Liver (tissue), 9 donors: Measurements from ENCODE around the gene VENTX. TPM values are rescaled to one million over a fixed set of nuclear protein-coding genes. Genes with fewer than 3 reads are reported as not detected.

ENCODE experiments used
- DNase-seq: peaks from one replicate; pipeline ENCODE4 v3.0.0-alpha.2; 2017; ENCODE audit warnings: low spot score
- H3K27ac ChIP-seq, 2 donors: one replicate each; pipeline ENCODE4 v1.7.0; 2013; ENCODE audit warnings: inconsistent platforms in 2 of 2, low read length in 2 of 2, control low read depth in 1 of 2, low read depth in 1 of 2, mild to moderate bottlenecking in 1 of 2
- H3K27me3 ChIP-seq, 4 donors: one replicate each; pipeline versions ENCODE4 v1.6.1 to v1.7.0; 2013; ENCODE audit warnings: low read length in 3 of 4, inconsistent platforms in 1 of 4, mild to moderate bottlenecking in 1 of 4, moderate library complexity in 1 of 4; ENCODE audit not compliant: control insufficient read depth in 4 of 4, insufficient read depth in 4 of 4
- H3K36me3 ChIP-seq, 4 donors: one replicate each; pipeline versions ENCODE4 v1.6.1 to v1.7.0; 2013; ENCODE audit warnings: low read length in 3 of 4, mild to moderate bottlenecking in 3 of 4, low read depth in 1 of 4, moderate library complexity in 1 of 4; ENCODE audit not compliant: control insufficient read depth in 4 of 4, insufficient read depth in 3 of 4
- H3K4me1 ChIP-seq, 4 donors: one replicate each; pipeline versions ENCODE4 v1.6.1 to v1.7.0; 2013; ENCODE audit warnings: low read length in 3 of 4, mild to moderate bottlenecking in 3 of 4, moderate library complexity in 1 of 4; ENCODE audit not compliant: control insufficient read depth in 4 of 4, insufficient read depth in 4 of 4
- H3K4me3 ChIP-seq, 3 donors: one replicate each; pipeline versions ENCODE4 v1.6.1 to v1.7.0; 2013; ENCODE audit warnings: low read length in 3 of 3, control low read depth in 1 of 3, low read depth in 1 of 3, mild to moderate bottlenecking in 1 of 3
- H3K9ac ChIP-seq, 2 donors: one replicate each; pipeline ENCODE4 v1.7.0; 2013; ENCODE audit warnings: low read length in 2 of 2, mild to moderate bottlenecking in 2 of 2, moderate library complexity in 2 of 2, control low read depth in 1 of 2, low read depth in 1 of 2
- H3K9me3 ChIP-seq, 4 donors: one replicate each; pipeline versions ENCODE4 v1.6.1 to v1.7.0; 2013; ENCODE audit warnings: low read length in 3 of 4; ENCODE audit not compliant: control insufficient read depth in 4 of 4
- EGR1 ChIP-seq, 2 donors: IDR thresholded peaks; 2 replicates each; pipeline ENCODE4 v1.6.1; 2016 to 2018; ENCODE audit warnings: antibody characterized with exemption in 2 of 2, low read depth in 2 of 2
- FOXA1 ChIP-seq: IDR thresholded peaks from 2 replicates; pipeline ENCODE4 v1.6.1; 2016; ENCODE audit warnings: antibody characterized with exemption
- FOXA2 ChIP-seq: IDR thresholded peaks from 2 replicates; pipeline ENCODE4 v1.6.1; 2016; ENCODE audit warnings: antibody characterized with exemption
- GABPA ChIP-seq, 2 donors: IDR thresholded peaks in 1 of 2; conservative IDR thresholded peaks in 1 of 2; 2 replicates each; pipeline ENCODE4 v1.6.1; 2016; ENCODE audit warnings: antibody characterized with exemption in 2 of 2, mild to moderate bottlenecking in 1 of 2, moderate library complexity in 1 of 2
- HNF4A ChIP-seq, 2 donors: conservative IDR thresholded peaks; 2 replicates each; pipeline ENCODE4 v1.6.1; 2016; ENCODE audit warnings: antibody characterized with exemption in 2 of 2, mild to moderate bottlenecking in 2 of 2
- JUND ChIP-seq, 2 donors: IDR thresholded peaks; 2 replicates each; pipeline ENCODE4 v1.6.1; 2016; ENCODE audit warnings: antibody characterized with exemption in 2 of 2
- NR2F2 ChIP-seq: IDR thresholded peaks from 2 replicates; pipeline ENCODE4 v1.6.1; 2016; ENCODE audit warnings: antibody characterized with exemption
- RAD21 ChIP-seq, 2 donors: IDR thresholded peaks; 2 replicates each; pipeline ENCODE4 v1.6.1; 2016; ENCODE audit warnings: antibody characterized with exemption in 2 of 2, mild to moderate bottlenecking in 2 of 2
- RXRA ChIP-seq, 2 donors: IDR thresholded peaks; 2 replicates each; pipeline ENCODE4 v1.6.1; 2017 to 2018; ENCODE audit warnings: antibody characterized with exemption in 2 of 2, mild to moderate bottlenecking in 1 of 2
- SP1 ChIP-seq: IDR thresholded peaks from 2 replicates; pipeline ENCODE4 v1.6.1; 2018; ENCODE audit warnings: antibody characterized with exemption, mild to moderate bottlenecking
- TAF1 ChIP-seq: conservative IDR thresholded peaks from 2 replicates; pipeline ENCODE4 v1.6.1; 2016; ENCODE audit warnings: antibody characterized with exemption, mild to moderate bottlenecking
- WGBS: extraction: QIAGEN DNeasy Blood & Tissue Kit; methylation state at CpG from one replicate; pipeline ENCODE4 v1.1.7; 2013; 5-methylcytosine and 5-hydroxymethylcytosine counted together
- polyA plus RNA-seq, 2 donors: library from polyadenylated mRNA; stranded (reverse) in 1 of 2; unstranded in 1 of 2; fragments of 200-250 nt in 1 of 2; fragments of >200 nt in 1 of 2; fragmentation: Nextera tagmentation in 1 of 2; extraction: Ambion mirVana in 1 of 2; gene quantifications; one replicate each; pipeline versions ENCODE4 v1.2.1 to v1.2.3, GENCODE V29; 2013 to 2015
- total RNA-seq, 2 donors: library from RNA; depleted of rRNA; stranded (reverse); fragments of >200 nt; gene quantifications; one replicate each; pipeline ENCODE4 v1.2.3, GENCODE V29; 2014
- TF ChIP-seq, protein P1 (sequence below): fragments of 150-350 bp; IDR thresholded peaks from 2 replicates; pipeline ENCODE4 v1.5.1; 2017; ENCODE audit warnings: improper control_type of control experiment, low read depth, low read length; ENCODE audit not compliant: missing input control
- TF ChIP-seq, protein P2 (sequence below): IDR thresholded peaks from 2 replicates; pipeline ENCODE4 v1.6.1; 2016; ENCODE audit warnings: antibody characterized with exemption
- TF ChIP-seq, protein P3 (sequence below): IDR thresholded peaks from 2 replicates; pipeline ENCODE4 v1.6.1; 2016; ENCODE audit warnings: antibody characterized with exemption, mild to moderate bottlenecking
- TF ChIP-seq, protein P4 (sequence below): IDR thresholded peaks from 2 replicates; pipeline ENCODE4 v1.6.1; 2016; ENCODE audit warnings: antibody characterized with exemption
- donor health status: healthy.
- donor health status: healthy.
- donor health status: healthy.
- donor health status: healthy.
- donor health status: healthy.

VENTX gene
- total and polyA plus RNA-seq, 4 donors = 0.05 to 0.25 (median 0.09) TPM

DNA sequence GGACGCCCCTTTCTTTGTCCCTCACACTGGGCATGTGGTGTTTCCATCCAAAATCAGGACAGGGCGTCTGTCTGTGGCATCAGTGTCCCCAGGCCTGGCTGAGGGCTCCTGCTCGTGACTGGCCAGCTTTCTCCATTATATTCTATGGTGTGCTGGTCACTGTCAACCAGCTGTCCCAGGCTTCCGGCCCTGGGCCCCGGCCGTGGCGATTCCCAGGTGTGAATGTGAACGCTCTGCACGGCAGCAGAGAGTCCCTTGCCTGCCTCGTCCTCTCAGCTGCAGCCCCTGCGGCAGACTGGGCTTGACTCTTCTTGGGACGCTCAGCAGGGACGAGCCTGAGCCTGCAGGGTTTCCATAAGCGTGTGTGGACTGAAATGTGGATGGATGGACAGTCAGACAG lies 13.6 kb upstream of the VENTX start (continued):
- TF ChIP-seq, protein P1, sequence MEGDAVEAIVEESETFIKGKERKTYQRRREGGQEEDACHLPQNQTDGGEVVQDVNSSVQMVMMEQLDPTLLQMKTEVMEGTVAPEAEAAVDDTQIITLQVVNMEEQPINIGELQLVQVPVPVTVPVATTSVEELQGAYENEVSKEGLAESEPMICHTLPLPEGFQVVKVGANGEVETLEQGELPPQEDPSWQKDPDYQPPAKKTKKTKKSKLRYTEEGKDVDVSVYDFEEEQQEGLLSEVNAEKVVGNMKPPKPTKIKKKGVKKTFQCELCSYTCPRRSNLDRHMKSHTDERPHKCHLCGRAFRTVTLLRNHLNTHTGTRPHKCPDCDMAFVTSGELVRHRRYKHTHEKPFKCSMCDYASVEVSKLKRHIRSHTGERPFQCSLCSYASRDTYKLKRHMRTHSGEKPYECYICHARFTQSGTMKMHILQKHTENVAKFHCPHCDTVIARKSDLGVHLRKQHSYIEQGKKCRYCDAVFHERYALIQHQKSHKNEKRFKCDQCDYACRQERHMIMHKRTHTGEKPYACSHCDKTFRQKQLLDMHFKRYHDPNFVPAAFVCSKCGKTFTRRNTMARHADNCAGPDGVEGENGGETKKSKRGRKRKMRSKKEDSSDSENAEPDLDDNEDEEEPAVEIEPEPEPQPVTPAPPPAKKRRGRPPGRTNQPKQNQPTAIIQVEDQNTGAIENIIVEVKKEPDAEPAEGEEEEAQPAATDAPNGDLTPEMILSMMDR = no peak
- TF ChIP-seq, protein P2, sequence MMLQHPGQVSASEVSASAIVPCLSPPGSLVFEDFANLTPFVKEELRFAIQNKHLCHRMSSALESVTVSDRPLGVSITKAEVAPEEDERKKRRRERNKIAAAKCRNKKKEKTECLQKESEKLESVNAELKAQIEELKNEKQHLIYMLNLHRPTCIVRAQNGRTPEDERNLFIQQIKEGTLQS = no peak
- TF ChIP-seq TAF1 (no peak), SP1 (no peak), NR2F2 (no peak), JUND (IDR thresholded peaks at IDR 0.05) (no peak), EGR1 (IDR thresholded peaks at IDR 0.05; ENCODE audit: low read depth in 2 of 2) (no peak)

DNA sequence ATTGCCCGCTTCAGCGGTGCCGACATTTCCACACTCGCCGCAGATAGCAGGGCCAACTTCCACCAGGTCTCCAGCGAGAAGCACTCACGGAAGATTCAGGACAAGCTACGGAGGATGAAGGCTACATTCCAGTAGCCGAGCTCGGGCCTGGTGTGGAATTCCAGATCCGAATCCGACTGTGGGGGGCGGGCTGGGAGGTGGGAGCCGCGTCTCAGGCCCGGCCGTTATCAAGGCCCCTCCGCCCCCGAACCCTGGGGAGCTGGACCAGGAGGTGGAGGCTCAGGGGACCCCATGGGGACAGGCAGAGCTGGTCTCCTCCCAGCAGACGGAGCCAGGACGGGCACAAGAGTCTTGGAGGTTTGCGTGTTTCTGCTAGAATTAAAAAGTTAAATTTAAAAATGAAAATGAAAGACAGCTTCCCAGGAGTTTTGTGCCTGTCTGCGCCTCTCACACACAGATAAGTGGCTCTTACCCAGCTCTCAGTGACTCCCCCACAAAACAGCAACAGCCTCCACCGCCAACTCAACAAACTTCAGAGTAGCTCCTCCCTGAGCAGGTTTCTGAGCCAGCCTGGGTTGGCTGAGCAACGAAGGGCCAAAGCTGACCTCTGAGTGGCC lies 12.8 kb upstream of the VENTX start:
- 59% methylated on average over 25 of the region's 25 CpGs for WGBS
- no peaks in the 10 kb centered on the region for H3K36me3 ChIP-seq
- H3K9ac ChIP-seq = no peak overlapping the region
- peaks cover 3 to 6% (median 5%) of the 10 kb centered on the region in 4 donors for H3K27me3 ChIP-seq
- TF ChIP-seq, protein P2 = no peak
- TF ChIP-seq HNF4A (conservative IDR thresholded peaks at IDR 0.05) = no peak
- no peak for TF ChIP-seq FOXA2
- TF ChIP-seq EGR1 (IDR thresholded peaks at IDR 0.05; ENCODE audit: low read depth in 2 of 2) = no peak
- TF ChIP-seq, protein P1 = no peak
- no peak for TF ChIP-seq FOXA1
- TF ChIP-seq NR2F2 = no peak
- TF ChIP-seq GABPA (IDR thresholded peaks at IDR 0.05 in 1 of 2, conservative IDR thresholded peaks at IDR 0.05 in 1 of 2) = no peak
- TF ChIP-seq RXRA (IDR thresholded peaks at IDR 0.05) = no peak
- TF ChIP-seq, protein P3, sequence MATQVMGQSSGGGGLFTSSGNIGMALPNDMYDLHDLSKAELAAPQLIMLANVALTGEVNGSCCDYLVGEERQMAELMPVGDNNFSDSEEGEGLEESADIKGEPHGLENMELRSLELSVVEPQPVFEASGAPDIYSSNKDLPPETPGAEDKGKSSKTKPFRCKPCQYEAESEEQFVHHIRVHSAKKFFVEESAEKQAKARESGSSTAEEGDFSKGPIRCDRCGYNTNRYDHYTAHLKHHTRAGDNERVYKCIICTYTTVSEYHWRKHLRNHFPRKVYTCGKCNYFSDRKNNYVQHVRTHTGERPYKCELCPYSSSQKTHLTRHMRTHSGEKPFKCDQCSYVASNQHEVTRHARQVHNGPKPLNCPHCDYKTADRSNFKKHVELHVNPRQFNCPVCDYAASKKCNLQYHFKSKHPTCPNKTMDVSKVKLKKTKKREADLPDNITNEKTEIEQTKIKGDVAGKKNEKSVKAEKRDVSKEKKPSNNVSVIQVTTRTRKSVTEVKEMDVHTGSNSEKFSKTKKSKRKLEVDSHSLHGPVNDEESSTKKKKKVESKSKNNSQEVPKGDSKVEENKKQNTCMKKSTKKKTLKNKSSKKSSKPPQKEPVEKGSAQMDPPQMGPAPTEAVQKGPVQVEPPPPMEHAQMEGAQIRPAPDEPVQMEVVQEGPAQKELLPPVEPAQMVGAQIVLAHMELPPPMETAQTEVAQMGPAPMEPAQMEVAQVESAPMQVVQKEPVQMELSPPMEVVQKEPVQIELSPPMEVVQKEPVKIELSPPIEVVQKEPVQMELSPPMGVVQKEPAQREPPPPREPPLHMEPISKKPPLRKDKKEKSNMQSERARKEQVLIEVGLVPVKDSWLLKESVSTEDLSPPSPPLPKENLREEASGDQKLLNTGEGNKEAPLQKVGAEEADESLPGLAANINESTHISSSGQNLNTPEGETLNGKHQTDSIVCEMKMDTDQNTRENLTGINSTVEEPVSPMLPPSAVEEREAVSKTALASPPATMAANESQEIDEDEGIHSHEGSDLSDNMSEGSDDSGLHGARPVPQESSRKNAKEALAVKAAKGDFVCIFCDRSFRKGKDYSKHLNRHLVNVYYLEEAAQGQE = no peak
- no peak for TF ChIP-seq RAD21 (IDR thresholded peaks at IDR 0.05)
- no peak for TF ChIP-seq SP1
- TF ChIP-seq, protein P4, sequence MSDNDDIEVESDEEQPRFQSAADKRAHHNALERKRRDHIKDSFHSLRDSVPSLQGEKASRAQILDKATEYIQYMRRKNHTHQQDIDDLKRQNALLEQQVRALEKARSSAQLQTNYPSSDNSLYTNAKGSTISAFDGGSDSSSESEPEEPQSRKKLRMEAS = no peak
- no peak overlapping the region for H3K27ac ChIP-seq
- H3K9me3 ChIP-seq = no peaks in the 10 kb centered on the region
- no peak overlapping the region for H3K4me3 ChIP-seq
- no peak for DNase-seq
- no peaks in the 10 kb centered on the region for H3K4me1 ChIP-seq
